Cardiac muscle cell (in vitro differentiated cells and primary cell): Measurements from ENCODE around the gene IL6R. TPM values are rescaled to one million over a fixed set of nuclear protein-coding genes. Genes with fewer than 3 reads are reported as not detected.

Experiments used
- DNase-seq, 2 donors: peaks; one replicate each; pipeline versions ENCODE4 v3.0.0 to v3.0.0-alpha.2; 2010 to 2017; ENCODE audit warnings: low read depth in 1 of 2, low spot score in 1 of 2
- H3K27ac ChIP-seq: fragments of 200-600 bp; sonication (generic); 2 replicates; pipeline ENCODE4 v1.5.1; 2016
- H3K27me3 ChIP-seq: fragments of 200-600 bp; sonication (generic); 2 replicates; pipeline ENCODE4 v1.6.0; 2016; ENCODE audit warnings: control low read depth
- H3K36me3 ChIP-seq: fragments of 200-600 bp; sonication (generic); 2 replicates; pipeline ENCODE4 v1.5.1; 2016; ENCODE audit warnings: control low read depth
- H3K4me1 ChIP-seq: fragments of 200-600 bp; sonication (generic); 2 replicates; pipeline ENCODE4 v1.8.1; 2017; ENCODE audit warnings: low read depth, mild to moderate bottlenecking, mixed run types
- H3K4me3 ChIP-seq: fragments of 200-600 bp; sonication (generic); 2 replicates; pipeline ENCODE4 v1.5.1; 2016; ENCODE audit warnings: mild to moderate bottlenecking
- H3K9me3 ChIP-seq: fragments of 200-600 bp; sonication (generic); 2 replicates; pipeline ENCODE4 v1.5.1; 2017; ENCODE audit warnings: low read depth, mild to moderate bottlenecking, control low read depth
- CTCF ChIP-seq: IDR thresholded peaks from 2 replicates; pipeline ENCODE4 v1.5.1; 2012; ENCODE audit warnings: low read depth, mild to moderate bottlenecking, low read length
- polyA plus RNA-seq: library from polyadenylated mRNA; unstranded; fragments of >200 nt; fragmentation: Nextera tagmentation; extraction: Ambion mirVana; gene quantifications from 2 replicates; pipeline ENCODE4 v1.2.1, GENCODE V29; 2016
- total RNA-seq: library from RNA; depleted of rRNA; stranded (reverse); fragments of >200 nt; gene quantifications from 2 replicates; pipeline ENCODE4 v1.2.3, GENCODE V29; 2016

Gene IL6R
- total and polyA plus RNA-seq, 2 experiments from 2014 or later: 2.5 to 5.2 TPM

GRCh38 chr1:154478639-154479038 is 73.5 kb downstream of the IL6R start:
- H3K4me3 ChIP-seq: no peak overlapping the region
- no peak for TF ChIP-seq CTCF
- H3K9me3 ChIP-seq: no peaks in the 10 kb centered on the region
- no peak overlapping the region for H3K27ac ChIP-seq
- H3K4me1 ChIP-seq: peaks cover 9% of the 10 kb centered on the region
- peak in 1 of 2 donors; percentile 50 for DNase-seq
- H3K27me3 ChIP-seq: no peaks in the 10 kb centered on the region
- no peaks in the 10 kb centered on the region for H3K36me3 ChIP-seq

- peak; percentile 87 for TF ChIP-seq CTCF
- H3K27me3 ChIP-seq: no peaks in the 10 kb centered on the region
- no peaks in the 10 kb centered on the region for H3K9me3 ChIP-seq
- H3K36me3 ChIP-seq: no peaks in the 10 kb centered on the region
- H3K4me3 ChIP-seq: no peak overlapping the region
- H3K27ac ChIP-seq: no peak overlapping the region
- peak; percentile 83 to 92 for DNase-seq
- peaks cover 9% of the 10 kb centered on the region for H3K4me1 ChIP-seq
Observed at GRCh38 chr1:154479764-154480421, 74.8 kb downstream of the IL6R start.

GRCh38 chr1:154481053-154481452 is 75.9 kb downstream of the IL6R start:
- Histone ChIP-seq H3K4me1 (peaks cover 9% of the 10 kb centered on the region), H3K9me3 (no peaks in the 10 kb centered on the region), H3K27ac (peak overlapping the region; percentile 61), H3K4me3 (no peak overlapping the region), H3K27me3 (peaks cover 3% of the 10 kb centered on the region), H3K36me3 (no peaks in the 10 kb centered on the region)
- no peak for DNase-seq
- TF ChIP-seq CTCF: no peak

GRCh38 chr1:154483941-154484803 is 79.0 kb downstream of the IL6R start:
- TF ChIP-seq CTCF: peak; percentile 19
- no peaks in the 10 kb centered on the region for H3K9me3 ChIP-seq
- H3K4me3 ChIP-seq: no peak overlapping the region
- DNase-seq: peak in 1 of 2 donors; percentile 88
- H3K4me1 ChIP-seq: peaks cover 9% of the 10 kb centered on the region
- H3K27ac ChIP-seq: no peak overlapping the region
- H3K27me3 ChIP-seq: peaks cover 3% of the 10 kb centered on the region
- no peaks in the 10 kb centered on the region for H3K36me3 ChIP-seq

GRCh38 chr1:154485106-154485505 is 80.0 kb downstream of the IL6R start:
- Histone ChIP-seq H3K9me3 (no peaks in the 10 kb centered on the region), H3K27me3 (peaks cover 9% of the 10 kb centered on the region), H3K27ac (no peak overlapping the region), H3K4me1 (peaks cover 9% of the 10 kb centered on the region), H3K36me3 (no peaks in the 10 kb centered on the region), H3K4me3 (no peak overlapping the region)
- no peak for TF ChIP-seq CTCF
- DNase-seq: peak in 1 of 2 donors; percentile 78
